ENCODE measurements around the gene ITGAV.

DNA sequence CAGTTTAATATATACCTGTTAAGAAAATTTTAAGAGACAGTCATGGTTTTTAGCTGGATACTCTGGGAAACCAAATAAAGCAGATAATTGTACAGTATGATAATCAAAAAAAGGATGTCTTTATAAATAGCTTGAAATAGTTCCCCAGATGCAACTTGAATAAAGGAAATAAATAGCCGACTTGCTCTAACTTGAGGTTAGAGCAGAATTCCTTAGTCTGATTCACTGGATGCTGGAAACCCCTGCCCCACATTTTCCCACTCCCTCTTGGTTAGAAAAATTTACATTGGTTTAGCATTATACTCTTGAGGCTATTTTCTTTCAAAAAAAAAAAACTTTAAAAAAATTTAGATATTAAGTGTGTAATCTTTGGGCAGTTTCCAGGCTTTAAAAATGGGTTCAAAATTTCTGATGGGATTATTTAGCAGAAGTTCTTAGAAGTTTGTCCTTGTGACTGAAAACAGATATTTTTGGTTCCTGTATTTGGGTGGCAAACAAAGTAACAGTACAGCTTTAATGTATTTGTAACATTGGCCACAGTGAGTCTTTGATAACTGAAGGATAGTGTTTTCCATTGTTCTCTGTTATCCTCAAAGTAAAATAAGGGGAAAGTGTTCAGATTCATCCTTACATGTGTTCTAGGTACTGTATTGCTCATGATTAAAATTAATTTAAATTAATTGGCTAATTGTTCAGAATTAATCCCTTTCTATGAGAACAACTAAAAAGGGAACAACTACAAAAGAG, 39.6 kb downstream of the ITGAV start:
- TF ChIP-seq POLR2AphosphoS5 (IDR thresholded peaks at IDR 0.05; ENCODE audit: low read depth, low read length), result no peak
- no peak for TF ChIP-seq POLR2A (IDR thresholded peaks at IDR 0.05; ENCODE audit: low read depth, low read length)
